Tibial nerve (tissue), 3 donors: ENCODE measurements around the gene C1orf159.

ENCODE experiments used
- POLR2A ChIP-seq, 2 donors: fragments of 450-650 bp; IDR thresholded peaks; one replicate each; pipeline ENCODE4 v1.6.1; 2017; ENCODE audit warnings: antibody characterized with exemption in 2 of 2, mild to moderate bottlenecking in 2 of 2, moderate library complexity in 2 of 2
- TF ChIP-seq, protein P1 (sequence below), 5 experiments: fragments of 200-600 bp in 3 of 5; fragments of 450-650 bp in 2 of 5; sonication (generic) in 3 of 5; IDR thresholded peaks; one replicate each; pipeline ENCODE4 v1.5.1; 2016 to 2019; ENCODE audit warnings: antibody characterized with exemption in 5 of 5, mild to moderate bottlenecking in 3 of 5, moderate library complexity in 2 of 5

GRCh38 chr1:1037366-1038327 is 78.2 kb downstream of the C1orf159 start:
- TF ChIP-seq POLR2A (IDR thresholded peaks at IDR 0.05): no peak
- TF ChIP-seq, protein P1, sequence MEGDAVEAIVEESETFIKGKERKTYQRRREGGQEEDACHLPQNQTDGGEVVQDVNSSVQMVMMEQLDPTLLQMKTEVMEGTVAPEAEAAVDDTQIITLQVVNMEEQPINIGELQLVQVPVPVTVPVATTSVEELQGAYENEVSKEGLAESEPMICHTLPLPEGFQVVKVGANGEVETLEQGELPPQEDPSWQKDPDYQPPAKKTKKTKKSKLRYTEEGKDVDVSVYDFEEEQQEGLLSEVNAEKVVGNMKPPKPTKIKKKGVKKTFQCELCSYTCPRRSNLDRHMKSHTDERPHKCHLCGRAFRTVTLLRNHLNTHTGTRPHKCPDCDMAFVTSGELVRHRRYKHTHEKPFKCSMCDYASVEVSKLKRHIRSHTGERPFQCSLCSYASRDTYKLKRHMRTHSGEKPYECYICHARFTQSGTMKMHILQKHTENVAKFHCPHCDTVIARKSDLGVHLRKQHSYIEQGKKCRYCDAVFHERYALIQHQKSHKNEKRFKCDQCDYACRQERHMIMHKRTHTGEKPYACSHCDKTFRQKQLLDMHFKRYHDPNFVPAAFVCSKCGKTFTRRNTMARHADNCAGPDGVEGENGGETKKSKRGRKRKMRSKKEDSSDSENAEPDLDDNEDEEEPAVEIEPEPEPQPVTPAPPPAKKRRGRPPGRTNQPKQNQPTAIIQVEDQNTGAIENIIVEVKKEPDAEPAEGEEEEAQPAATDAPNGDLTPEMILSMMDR (IDR thresholded peaks at IDR 0.05): no peak
